Measurements from ENCODE around the gene SCYGR6.

Gene SCYGR6

GRCh38 chr2:227710986-227711385, 13.6 kb downstream of the SCYGR6 start:
- DNase-seq: no peak

DNA sequence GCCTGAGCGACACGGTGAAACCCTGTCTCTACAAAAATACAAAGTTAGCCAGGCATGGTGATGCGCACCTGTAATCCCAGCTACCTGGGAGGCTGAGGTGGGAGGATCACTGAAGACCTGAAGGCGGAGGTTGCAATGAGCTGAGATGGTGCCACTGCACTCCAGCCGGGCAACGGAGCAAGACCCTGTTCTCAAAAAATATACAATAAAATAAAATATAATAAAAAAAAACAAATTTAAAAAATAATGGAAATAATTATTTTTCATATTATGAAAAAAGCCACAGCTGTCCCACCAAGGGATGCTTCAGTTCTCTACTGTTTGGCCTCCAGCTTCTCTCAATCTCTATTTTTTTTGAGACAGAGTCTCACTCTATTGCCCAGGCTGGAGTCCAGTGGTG, 17.2 kb downstream of the SCYGR6 start:
- no peak for DNase-seq

DNA sequence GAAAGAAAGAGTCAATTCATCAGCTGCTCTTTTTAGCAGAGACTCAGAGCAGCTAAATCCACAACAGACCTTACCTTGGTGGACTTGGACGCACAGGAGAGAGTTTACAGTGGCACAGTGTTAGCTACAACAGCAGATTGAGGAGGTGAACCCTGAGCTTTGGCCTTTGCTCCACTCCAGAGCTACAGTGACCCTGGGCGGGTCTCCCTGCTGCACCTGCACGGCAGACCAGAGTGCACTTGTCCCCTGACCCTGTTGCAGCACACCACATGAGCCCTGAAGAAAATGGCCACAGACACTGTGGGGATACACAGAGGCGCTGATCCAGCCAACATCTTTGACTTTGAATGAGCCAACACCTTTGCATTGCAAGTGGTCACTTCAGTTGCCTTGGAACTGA, 17.7 kb downstream of the SCYGR6 start:
- no peak for DNase-seq

DNA sequence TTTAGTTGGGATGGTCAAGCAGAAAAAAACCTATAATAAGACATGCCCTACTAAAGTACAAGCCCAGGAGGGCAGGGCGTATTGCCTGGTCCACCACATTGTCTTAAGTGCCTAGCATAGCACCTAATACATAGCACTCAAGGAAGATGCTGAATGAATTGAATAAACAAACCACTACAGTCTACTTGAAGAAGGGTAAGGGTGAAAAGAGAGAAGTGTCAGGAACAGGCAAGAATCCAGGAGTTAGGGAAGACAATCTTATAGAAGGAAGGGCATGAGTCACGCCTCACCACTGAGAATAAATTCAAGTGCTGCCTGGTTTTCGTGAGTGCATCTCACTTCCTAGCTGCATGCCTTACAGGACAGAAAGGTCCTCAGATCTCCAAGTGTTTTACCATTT, 20.6 kb downstream of the SCYGR6 start:
- no peak for DNase-seq

DNA sequence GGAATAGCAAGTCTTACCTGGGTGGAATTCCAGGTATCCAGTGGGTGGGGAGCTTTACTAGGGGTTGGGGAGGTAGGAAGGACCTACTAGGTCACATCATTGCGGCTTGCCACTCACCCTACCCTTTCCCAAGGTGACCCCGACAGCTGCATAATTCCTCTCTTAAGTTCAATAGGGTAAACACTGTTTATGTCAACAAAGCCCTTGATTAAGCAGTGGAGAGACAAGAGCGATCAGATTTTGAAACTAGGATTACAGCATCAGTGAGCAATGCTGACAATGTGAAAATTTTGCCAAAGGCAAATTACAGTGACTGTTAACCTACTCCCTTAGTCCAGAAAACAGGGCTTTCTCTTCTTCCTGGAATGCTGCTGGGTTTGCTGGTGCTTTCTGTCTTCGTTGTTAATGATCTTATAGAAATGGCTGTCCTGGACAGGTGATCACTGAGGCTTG, 21.3 kb downstream of the SCYGR6 start:
- DNase-seq: no peak

DNA sequence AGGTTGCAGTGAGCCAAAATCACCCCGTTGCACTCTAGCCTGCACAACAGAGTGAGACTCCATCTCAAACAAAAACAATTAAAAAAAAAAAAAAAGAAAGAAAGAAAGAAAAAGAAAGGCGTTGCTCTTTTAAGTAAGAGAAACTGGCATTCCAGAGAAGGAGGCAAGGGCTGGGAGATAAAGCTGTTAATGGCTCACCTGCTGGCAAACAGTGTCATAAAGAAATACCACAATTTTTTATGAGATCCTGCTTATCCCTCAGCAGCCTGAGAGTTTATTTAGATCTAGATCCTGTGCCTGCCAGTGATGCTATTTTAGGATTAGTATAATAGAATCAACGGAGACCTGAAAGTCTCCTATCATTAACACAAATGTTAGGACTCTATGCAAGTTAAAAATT, 23.0 kb downstream of the SCYGR6 start:
- DNase-seq: no peak

DNA sequence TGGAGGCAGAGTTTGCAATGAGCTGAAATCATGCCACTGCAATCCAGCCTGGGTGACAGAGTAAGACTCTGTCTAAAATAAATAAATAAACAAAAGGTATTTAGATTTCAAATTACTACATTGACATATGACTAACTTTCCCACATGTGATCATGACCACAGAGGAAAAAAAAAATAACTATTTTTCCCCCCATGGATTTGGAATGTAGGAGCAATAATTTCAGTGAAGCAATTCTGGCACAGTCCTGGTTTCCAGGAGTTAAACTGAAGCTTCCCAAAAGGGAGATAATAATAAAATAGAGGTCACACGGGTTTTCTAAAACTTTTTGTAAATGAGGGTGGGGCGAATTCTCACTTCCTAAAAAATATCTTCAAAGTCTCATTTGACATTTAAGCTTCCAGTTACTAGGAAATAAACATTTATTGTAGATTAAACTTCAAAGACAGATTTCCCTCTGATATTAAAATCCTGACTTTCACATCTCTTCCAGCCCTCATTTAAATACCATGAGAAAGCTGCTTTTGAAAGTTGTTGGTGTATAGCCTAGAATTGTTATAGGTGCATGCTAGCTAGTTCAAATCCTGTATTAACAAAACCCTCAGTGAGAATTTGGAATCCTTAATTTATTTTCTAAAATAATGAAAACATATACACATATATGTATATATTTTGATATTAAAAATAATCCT, 27.4 kb downstream of the SCYGR6 start:
- no peak for DNase-seq

GRCh38 chr2:227687189-227687588, 37.4 kb downstream of the SCYGR6 start:
- DNase-seq: no peak

GRCh38 chr2:227684258-227684657, 40.3 kb downstream of the SCYGR6 start:
- DNase-seq: no peak

- no peak for DNase-seq
Measured at GRCh38 chr2:227677928-227678327, 46.6 kb downstream of the SCYGR6 start.

- DNase-seq: no peak
Measured at GRCh38 chr2:227674485-227674884, 50.1 kb downstream of the SCYGR6 start.
